Fibroblast of skin of right biceps (primary cell): ENCODE results near the gene FMC1.
A peak's percentile ranks its signal among the peaks of the same experiment; 100 is the strongest.
"Not testable (repeated sequence)": the region's sequence is repeated elsewhere in the genome, so short reads cannot be mapped to it uniquely, and the experiment has no call there.

Experiments used
- DNase-seq: peaks from one replicate; pipeline ENCODE4 v3.0.0-alpha.2; 2013

Gene FMC1

GRCh38 chr7:139340808-139341057 is 404 bp upstream of the FMC1 start:
- DNase-seq: no peak

- no peak for DNase-seq
These were observed 664 bp downstream of the FMC1 start for GRCh38 chr7:139341776-139342226.

GRCh38 chr7:139345042-139345441 is 3.9 kb downstream of the FMC1 start:
- DNase-seq: no peak

- no peak for DNase-seq
These were observed 9.9 kb downstream of the FMC1 start for GRCh38 chr7:139351027-139351426.

GRCh38 chr7:139354729-139355128 is 13.6 kb downstream of the FMC1 start:
- DNase-seq: no peak

- no peak for DNase-seq
These were observed 14.2 kb downstream of the FMC1 start for GRCh38 chr7:139355320-139355719.

GRCh38 chr7:139357729-139358506 is 16.8 kb downstream of the FMC1 start:
- DNase-seq: not testable (repeated sequence)

- DNase-seq: peak; percentile 47
These were observed 17.6 kb downstream of the FMC1 start for GRCh38 chr7:139358541-139359365.

GRCh38 chr7:139359366-139360209 is 18.5 kb downstream of the FMC1 start, which contains the start of gene LUC7L2:
Gene LUC7L2 (plus strand): TSS chr7:139359894. CDS start chr7:139360262, 368 bp downstream.
- DNase-seq: peak; percentile 99

GRCh38 chr7:139360210-139360947 is 19.2 kb downstream of the FMC1 start:
- peak; percentile 95 for DNase-seq

- no peak for DNase-seq
These were observed 19.8 kb downstream of the FMC1 start for GRCh38 chr7:139360948-139361307.

GRCh38 chr7:139361523-139361922 is 20.4 kb downstream of the FMC1 start:
- DNase-seq: no peak

GRCh38 chr7:139362302-139362701 is 21.2 kb downstream of the FMC1 start:
- no peak for DNase-seq

- DNase-seq: no peak
These were observed 21.8 kb downstream of the FMC1 start for GRCh38 chr7:139362981-139363380.

GRCh38 chr7:139365336-139365735 is 24.2 kb downstream of the FMC1 start:
- no peak for DNase-seq

GRCh38 chr7:139366400-139366799 is 25.3 kb downstream of the FMC1 start:
- DNase-seq: no peak

GRCh38 chr7:139367438-139368155 is 26.5 kb downstream of the FMC1 start:
- no peak for DNase-seq

- DNase-seq: no peak
These were observed 29.3 kb downstream of the FMC1 start for GRCh38 chr7:139370301-139370942.

GRCh38 chr7:139370943-139371313 is 29.8 kb downstream of the FMC1 start:
- DNase-seq: no peak

- no peak for DNase-seq
These were observed 33.1 kb downstream of the FMC1 start for GRCh38 chr7:139374246-139374645.

GRCh38 chr7:139382439-139382838 is 41.3 kb downstream of the FMC1 start:
- DNase-seq: no peak
